ENCODE measurements around the gene HIVEP3. TPM values are rescaled to one million over a fixed set of nuclear protein-coding genes. Genes with fewer than 3 reads are reported as not detected.

HIVEP3 gene
- total and polyA plus RNA-seq, 4 donors, result 7.0 to 14.7 (median 8.8) TPM

DNA sequence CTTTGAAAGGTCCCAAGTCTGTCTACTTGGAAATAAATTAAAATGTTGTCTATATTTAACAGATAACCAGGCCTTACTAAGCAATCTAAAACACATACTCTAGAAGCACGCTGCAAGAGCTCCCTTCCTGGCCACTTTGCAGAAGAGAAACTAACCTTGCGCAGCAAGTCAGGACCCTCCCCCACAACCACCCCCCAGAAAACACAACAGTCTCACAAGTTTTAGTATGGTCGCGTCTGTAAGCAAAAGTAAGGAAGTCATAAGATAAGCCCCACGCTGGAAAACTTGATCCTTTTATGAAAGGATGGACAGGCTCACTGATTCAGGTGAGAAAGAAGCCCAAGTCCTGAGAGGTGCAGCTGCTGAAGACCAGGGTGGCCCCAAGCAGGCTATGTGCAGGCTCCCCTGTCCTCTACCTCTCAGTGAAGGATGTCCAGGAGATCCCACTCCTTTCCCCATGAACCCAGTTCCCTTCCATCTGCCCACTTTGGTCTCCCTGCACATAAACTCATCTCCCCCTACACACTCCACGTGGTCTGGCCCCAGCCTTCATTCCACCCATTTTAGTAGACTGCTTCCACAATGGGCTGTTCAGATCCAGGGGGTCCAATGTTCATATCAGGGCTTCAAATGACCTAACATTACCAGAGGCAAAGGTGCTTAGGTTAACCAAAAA, 23.8 kb downstream of the HIVEP3 start:
- ATAC-seq (ENCODE audit: insufficient read depth, low FRiP score), result no peak
- Histone ChIP-seq H3K36me3 (ENCODE audit: control insufficient read depth in 4 of 4, insufficient read depth in 4 of 4, low read length in 4 of 4) (no peaks in the 10 kb centered on the region), H3K4me3 (no peak overlapping the region), H3K9ac (ENCODE audit: insufficient read depth in 1 of 2, low read length in 2 of 2) (peak overlapping the region in 1 of 2 donors; percentile 15), H3K9me3 (ENCODE audit: control insufficient read depth in 4 of 4, insufficient read depth in 3 of 4, low read length in 3 of 4) (no peaks in the 10 kb centered on the region), H3K4me1 (ENCODE audit: control insufficient read depth in 5 of 5, insufficient read depth in 5 of 5, low read length in 5 of 5) (peaks cover 8 to 59% (median 38%) of the 10 kb centered on the region in 5 donors), H3K27me3 (ENCODE audit: control insufficient read depth in 3 of 3, insufficient read depth in 3 of 3, low read length in 2 of 3) (no peaks in the 10 kb centered on the region), H3K27ac (ENCODE audit: low read depth in 1 of 2, low read length in 1 of 2) (peak overlapping the region in 1 of 2 donors; percentile 78)
- no peak for DNase-seq
- TF ChIP-seq, protein P1, sequence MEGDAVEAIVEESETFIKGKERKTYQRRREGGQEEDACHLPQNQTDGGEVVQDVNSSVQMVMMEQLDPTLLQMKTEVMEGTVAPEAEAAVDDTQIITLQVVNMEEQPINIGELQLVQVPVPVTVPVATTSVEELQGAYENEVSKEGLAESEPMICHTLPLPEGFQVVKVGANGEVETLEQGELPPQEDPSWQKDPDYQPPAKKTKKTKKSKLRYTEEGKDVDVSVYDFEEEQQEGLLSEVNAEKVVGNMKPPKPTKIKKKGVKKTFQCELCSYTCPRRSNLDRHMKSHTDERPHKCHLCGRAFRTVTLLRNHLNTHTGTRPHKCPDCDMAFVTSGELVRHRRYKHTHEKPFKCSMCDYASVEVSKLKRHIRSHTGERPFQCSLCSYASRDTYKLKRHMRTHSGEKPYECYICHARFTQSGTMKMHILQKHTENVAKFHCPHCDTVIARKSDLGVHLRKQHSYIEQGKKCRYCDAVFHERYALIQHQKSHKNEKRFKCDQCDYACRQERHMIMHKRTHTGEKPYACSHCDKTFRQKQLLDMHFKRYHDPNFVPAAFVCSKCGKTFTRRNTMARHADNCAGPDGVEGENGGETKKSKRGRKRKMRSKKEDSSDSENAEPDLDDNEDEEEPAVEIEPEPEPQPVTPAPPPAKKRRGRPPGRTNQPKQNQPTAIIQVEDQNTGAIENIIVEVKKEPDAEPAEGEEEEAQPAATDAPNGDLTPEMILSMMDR (IDR thresholded peaks at IDR 0.05; ENCODE audit: control extremely low read depth, extremely low read depth), result no peak
- 37 to 52% methylated on average over 6 of the region's 6 CpGs for WGBS, 2 donors

DNA sequence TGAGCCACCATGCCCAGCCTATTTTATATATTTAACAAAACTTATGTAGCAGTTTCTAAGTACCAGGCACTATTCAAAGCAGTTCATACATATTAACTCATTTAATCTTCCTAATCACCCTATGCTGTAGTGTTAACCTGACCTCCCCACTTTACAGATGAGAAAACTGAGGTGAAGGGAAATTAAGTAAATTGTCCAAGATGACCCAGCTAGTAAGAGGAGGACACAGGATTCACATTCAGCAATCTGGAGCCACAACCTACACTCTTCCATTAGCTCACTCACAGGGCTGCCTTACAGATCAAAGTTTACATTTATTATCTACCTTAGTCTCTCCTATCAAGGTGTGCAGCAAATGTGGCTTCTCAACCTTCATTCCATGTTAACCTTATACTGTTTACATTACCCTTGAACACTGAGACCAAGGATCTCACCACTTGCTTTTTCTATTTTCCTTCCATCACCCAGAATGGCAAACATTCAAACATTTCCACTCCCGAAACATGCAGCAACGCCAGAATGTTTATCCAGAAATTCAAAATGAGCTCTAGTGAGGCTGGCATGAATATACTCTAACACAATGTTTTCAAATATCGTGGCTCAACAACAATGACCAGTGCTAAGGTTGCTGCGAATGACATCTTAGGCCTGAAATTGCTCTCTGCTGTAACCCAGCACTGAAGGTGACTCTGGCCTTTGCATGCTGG, 24.5 kb downstream of the HIVEP3 start:
- peak in 2 of 3 donors; percentile 59 to 66 for DNase-seq
- Histone ChIP-seq H3K4me1 (ENCODE audit: control insufficient read depth in 5 of 5, insufficient read depth in 5 of 5, low read length in 5 of 5) (peaks cover 8 to 60% (median 38%) of the 10 kb centered on the region in 5 donors), H3K27ac (ENCODE audit: low read depth in 1 of 2, low read length in 1 of 2) (peak overlapping the region in 1 of 2 donors; percentile 78), H3K36me3 (ENCODE audit: control insufficient read depth in 4 of 4, insufficient read depth in 4 of 4, low read length in 4 of 4) (no peaks in the 10 kb centered on the region), H3K9me3 (ENCODE audit: control insufficient read depth in 4 of 4, insufficient read depth in 3 of 4, low read length in 3 of 4) (no peaks in the 10 kb centered on the region), H3K9ac (ENCODE audit: insufficient read depth in 1 of 2, low read length in 2 of 2) (peak overlapping the region in 1 of 2 donors; percentile 15), H3K27me3 (ENCODE audit: control insufficient read depth in 3 of 3, insufficient read depth in 3 of 3, low read length in 2 of 3) (no peaks in the 10 kb centered on the region), H3K4me3 (no peak overlapping the region)
- WGBS, 2 donors, result 35 to 56% methylated on average over 4 of the region's 4 CpGs
- TF ChIP-seq, protein P1 (IDR thresholded peaks at IDR 0.05; ENCODE audit: control extremely low read depth, extremely low read depth), result no peak
- ATAC-seq (ENCODE audit: insufficient read depth, low FRiP score), result no peak

DNA sequence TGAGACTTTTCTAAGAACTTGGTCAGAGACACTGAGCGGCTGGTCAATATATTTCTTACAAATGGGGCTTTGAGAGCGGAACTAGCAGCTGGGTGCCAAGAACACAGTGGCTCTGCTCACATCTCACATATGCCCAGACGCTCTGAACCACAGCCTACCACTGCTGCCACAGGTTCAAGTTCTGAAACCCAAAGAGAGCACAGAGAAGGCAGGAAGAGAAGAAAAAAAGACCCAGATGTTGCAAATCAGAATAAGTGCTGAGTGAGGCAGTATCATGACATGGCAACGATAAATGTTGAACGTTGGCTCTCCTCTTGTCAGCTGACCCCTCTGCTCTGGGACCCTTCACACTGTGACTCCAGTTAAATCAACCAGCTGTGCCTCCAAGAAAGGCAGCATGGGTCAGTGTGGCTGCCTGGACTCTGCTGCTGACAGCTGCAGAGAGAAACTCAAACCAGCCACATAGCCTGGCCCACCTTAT, 26.4 kb downstream of the HIVEP3 start:
- DNase-seq, result peak; percentile 56 to 81 (median 79)

More for the DNA sequence above, 26.4 kb downstream of the HIVEP3 start:
- peaks cover 5 to 50% (median 32%) of the 10 kb centered on the region in 5 donors for H3K4me1 ChIP-seq (ENCODE audit: control insufficient read depth in 5 of 5, insufficient read depth in 5 of 5, low read length in 5 of 5)
- H3K9me3 ChIP-seq (ENCODE audit: control insufficient read depth in 4 of 4, insufficient read depth in 3 of 4, low read length in 3 of 4), result no peaks in the 10 kb centered on the region
- H3K27me3 ChIP-seq (ENCODE audit: control insufficient read depth in 3 of 3, insufficient read depth in 3 of 3, low read length in 2 of 3), result no peaks in the 10 kb centered on the region
- H3K27ac ChIP-seq (ENCODE audit: low read depth in 1 of 2, low read length in 1 of 2), result peak overlapping the region in 1 of 2 donors; percentile 78
- ATAC-seq (ENCODE audit: insufficient read depth, low FRiP score), result no peak
- H3K9ac ChIP-seq (ENCODE audit: insufficient read depth in 1 of 2, low read length in 2 of 2), result peak overlapping the region in 1 of 2 donors; percentile 33
- WGBS, 2 donors, result 61 to 63% methylated on average over 5 of the region's 5 CpGs
- H3K36me3 ChIP-seq (ENCODE audit: control insufficient read depth in 4 of 4, insufficient read depth in 4 of 4, low read length in 4 of 4), result no peaks in the 10 kb centered on the region
- H3K4me3 ChIP-seq, result no peak overlapping the region
- TF ChIP-seq, protein P1 (IDR thresholded peaks at IDR 0.05; ENCODE audit: control extremely low read depth, extremely low read depth), result no peak
